HepG2 (cell line): Measurements from ENCODE around the gene CFL1. TPM values are rescaled to one million over a fixed set of nuclear protein-coding genes. Genes with fewer than 3 reads are reported as not detected.

Source experiments
- MNT ChIP-seq: fragments of 450-650 bp; IDR thresholded peaks from 2 replicates; pipeline ENCODE4 v1.6.1; 2016
- NR2C2 ChIP-seq: sonication (generic); formaldehyde crosslinking; IDR thresholded peaks from 2 replicates; pipeline ENCODE4 v1.4.0; 2020; ENCODE audit warnings: missing genetic modification reagents, mild to moderate bottlenecking, moderate library complexity, borderline replicate concordance
- RARA ChIP-seq: IDR thresholded peaks from 2 replicates; pipeline ENCODE4 v1.6.1; 2016; ENCODE audit warnings: missing genetic modification reagents, missing compliant biosample characterization
- SATB2 ChIP-seq: sonication (generic); formaldehyde crosslinking; IDR thresholded peaks from 2 replicates; pipeline ENCODE4 v1.5.0; 2020; ENCODE audit warnings: missing genetic modification reagents
- SIX4 ChIP-seq: sonication (generic); formaldehyde crosslinking; IDR thresholded peaks from 2 replicates; pipeline ENCODE4 v1.4.0; 2020; ENCODE audit warnings: missing genetic modification reagents
- SNRNP70 ChIP-seq: fragments of 200-400 bp; formaldehyde crosslinking; IDR thresholded peaks from 2 replicates; pipeline ENCODE4 v1.6.1; 2017; ENCODE audit warnings: mild to moderate bottlenecking, low read depth, low read length, moderate library complexity
- ZBTB1 ChIP-seq: sonication (generic); formaldehyde crosslinking; IDR thresholded peaks from 2 replicates; pipeline ENCODE4 v1.4.0; 2020; ENCODE audit warnings: missing genetic modification reagents, borderline replicate concordance
- ZFP36L1 ChIP-seq: sonication (generic); formaldehyde crosslinking; IDR thresholded peaks from 2 replicates; pipeline ENCODE4 v1.8.0; 2022; ENCODE audit warnings: mild to moderate bottlenecking, missing genetic modification reagents, moderate library complexity
- ZNF253 ChIP-seq: sonication (generic); formaldehyde crosslinking; IDR thresholded peaks from 2 replicates; pipeline ENCODE4 v1.8.0; 2022; ENCODE audit warnings: mild to moderate bottlenecking, missing genetic modification reagents, borderline replicate concordance
- ZNF318 ChIP-seq: sonication (generic); formaldehyde crosslinking; IDR thresholded peaks from 2 replicates; pipeline ENCODE4 v1.4.0; 2020; ENCODE audit warnings: mild to moderate bottlenecking, missing genetic modification reagents
- ZNF468 ChIP-seq: sonication (generic); formaldehyde crosslinking; IDR thresholded peaks from 2 replicates; pipeline ENCODE4 v1.8.0; 2022; ENCODE audit warnings: mild to moderate bottlenecking, moderate library complexity, missing genetic modification reagents
- ZNF550 ChIP-seq: sonication (generic); formaldehyde crosslinking; IDR thresholded peaks from 2 replicates; pipeline ENCODE4 v1.4.0; 2020; ENCODE audit warnings: mild to moderate bottlenecking, missing genetic modification reagents, borderline replicate concordance
- polyA plus RNA-seq, 8 experiments: library from polyadenylated mRNA; depleted of rRNA in 3 of 8; stranded (reverse) in 7 of 8; unstranded in 1 of 8; fragments of >200 nt; fragmentation: Illumina TruSeq in 4 of 8; extraction: Trizol in 4 of 8; gene quantifications; 2 replicates each; pipeline versions ENCODE4 v1.2.1 to v1.2.3, GENCODE V29; 2011 to 2016; ENCODE audit warnings: low read depth in 4 of 8, missing spikeins in 1 of 8, mixed read lengths in 1 of 8; ENCODE audit not compliant: insufficient read depth in 1 of 8
- total RNA-seq, 5 experiments: library from RNA; depleted of rRNA; stranded (reverse); fragments of >200 nt; fragmentation: Illumina TruSeq; extraction: Trizol; gene quantifications; 2 replicates each; pipeline ENCODE4 v1.2.3, GENCODE V29; 2016; ENCODE audit warnings: low read depth in 1 of 5
- TF ChIP-seq, protein P1 (sequence below): sonication (generic); formaldehyde crosslinking; IDR thresholded peaks from 2 replicates; pipeline ENCODE4 v1.4.0; 2020; ENCODE audit warnings: missing genetic modification reagents
- TF ChIP-seq, protein P2 (sequence below): sonication (generic); formaldehyde crosslinking; IDR thresholded peaks from 2 replicates; pipeline ENCODE4 v1.4.0; 2020; ENCODE audit warnings: missing genetic modification reagents

The CFL1 gene
- total and polyA plus RNA-seq, 2 of the 13 experiments (the other 11 are each of a cell fraction or from before 2014, with no cell fraction given), result 379 to 383 TPM

DNA sequence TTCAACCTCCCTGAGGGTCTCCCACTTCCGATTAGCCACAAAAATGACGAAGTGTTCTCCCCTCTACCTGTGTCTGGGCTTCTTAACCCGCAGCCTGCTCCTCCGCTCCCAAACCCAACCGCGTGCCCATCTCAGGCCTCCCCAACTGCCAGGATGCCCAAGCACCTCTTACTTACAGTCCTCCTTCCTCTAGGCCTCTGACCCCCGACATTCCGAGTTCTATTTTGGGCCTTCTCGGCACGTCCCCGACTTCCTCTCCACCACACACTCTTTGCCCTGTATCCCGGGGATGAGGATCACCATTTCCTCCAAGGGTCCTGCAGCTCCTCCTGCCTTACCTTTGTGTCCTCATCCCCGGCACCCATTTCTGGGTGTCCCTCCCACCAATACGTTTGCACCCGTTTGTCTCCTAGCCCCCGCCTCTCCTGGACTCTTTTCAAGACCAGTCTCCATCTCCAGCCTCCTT is 1.9 kb upstream of the CFL1 start (continued):
- TF ChIP-seq ZNF318 (CRISPR knock-in tag) (no peak), RARA (CRISPR knock-in tag) (no peak), ZNF468 (CRISPR knock-in tag) (no peak), SATB2 (no peak), NR2C2 (CRISPR knock-in tag) (no peak), ZFP36L1 (CRISPR knock-in tag) (no peak), MNT (no peak), ZBTB1 (no peak), ZNF550 (CRISPR knock-in tag) (0 out of 2 replicates have a peak, but pooled peaks have one; percentile 49), SNRNP70 (no peak), SIX4 (CRISPR knock-in tag) (no peak), ZNF253 (CRISPR knock-in tag) (no peak)
- TF ChIP-seq, protein P1, sequence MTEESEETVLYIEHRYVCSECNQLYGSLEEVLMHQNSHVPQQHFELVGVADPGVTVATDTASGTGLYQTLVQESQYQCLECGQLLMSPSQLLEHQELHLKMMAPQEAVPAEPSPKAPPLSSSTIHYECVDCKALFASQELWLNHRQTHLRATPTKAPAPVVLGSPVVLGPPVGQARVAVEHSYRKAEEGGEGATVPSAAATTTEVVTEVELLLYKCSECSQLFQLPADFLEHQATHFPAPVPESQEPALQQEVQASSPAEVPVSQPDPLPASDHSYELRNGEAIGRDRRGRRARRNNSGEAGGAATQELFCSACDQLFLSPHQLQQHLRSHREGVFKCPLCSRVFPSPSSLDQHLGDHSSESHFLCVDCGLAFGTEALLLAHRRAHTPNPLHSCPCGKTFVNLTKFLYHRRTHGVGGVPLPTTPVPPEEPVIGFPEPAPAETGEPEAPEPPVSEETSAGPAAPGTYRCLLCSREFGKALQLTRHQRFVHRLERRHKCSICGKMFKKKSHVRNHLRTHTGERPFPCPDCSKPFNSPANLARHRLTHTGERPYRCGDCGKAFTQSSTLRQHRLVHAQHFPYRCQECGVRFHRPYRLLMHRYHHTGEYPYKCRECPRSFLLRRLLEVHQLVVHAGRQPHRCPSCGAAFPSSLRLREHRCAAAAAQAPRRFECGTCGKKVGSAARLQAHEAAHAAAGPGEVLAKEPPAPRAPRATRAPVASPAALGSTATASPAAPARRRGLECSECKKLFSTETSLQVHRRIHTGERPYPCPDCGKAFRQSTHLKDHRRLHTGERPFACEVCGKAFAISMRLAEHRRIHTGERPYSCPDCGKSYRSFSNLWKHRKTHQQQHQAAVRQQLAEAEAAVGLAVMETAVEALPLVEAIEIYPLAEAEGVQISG (CRISPR knock-in tag), result no peak
- TF ChIP-seq, protein P2, sequence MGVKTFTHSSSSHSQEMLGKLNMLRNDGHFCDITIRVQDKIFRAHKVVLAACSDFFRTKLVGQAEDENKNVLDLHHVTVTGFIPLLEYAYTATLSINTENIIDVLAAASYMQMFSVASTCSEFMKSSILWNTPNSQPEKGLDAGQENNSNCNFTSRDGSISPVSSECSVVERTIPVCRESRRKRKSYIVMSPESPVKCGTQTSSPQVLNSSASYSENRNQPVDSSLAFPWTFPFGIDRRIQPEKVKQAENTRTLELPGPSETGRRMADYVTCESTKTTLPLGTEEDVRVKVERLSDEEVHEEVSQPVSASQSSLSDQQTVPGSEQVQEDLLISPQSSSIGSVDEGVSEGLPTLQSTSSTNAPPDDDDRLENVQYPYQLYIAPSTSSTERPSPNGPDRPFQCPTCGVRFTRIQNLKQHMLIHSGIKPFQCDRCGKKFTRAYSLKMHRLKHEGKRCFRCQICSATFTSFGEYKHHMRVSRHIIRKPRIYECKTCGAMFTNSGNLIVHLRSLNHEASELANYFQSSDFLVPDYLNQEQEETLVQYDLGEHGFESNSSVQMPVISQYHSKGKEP (CRISPR knock-in tag), result no peak
